ENCODE data around the gene HSPA12B. TPM values are rescaled to one million over a fixed set of nuclear protein-coding genes. Genes with fewer than 3 reads are reported as not detected.

HSPA12B gene
- total RNA-seq, 1 experiment from 2014 or later = 6.3 TPM

DNA sequence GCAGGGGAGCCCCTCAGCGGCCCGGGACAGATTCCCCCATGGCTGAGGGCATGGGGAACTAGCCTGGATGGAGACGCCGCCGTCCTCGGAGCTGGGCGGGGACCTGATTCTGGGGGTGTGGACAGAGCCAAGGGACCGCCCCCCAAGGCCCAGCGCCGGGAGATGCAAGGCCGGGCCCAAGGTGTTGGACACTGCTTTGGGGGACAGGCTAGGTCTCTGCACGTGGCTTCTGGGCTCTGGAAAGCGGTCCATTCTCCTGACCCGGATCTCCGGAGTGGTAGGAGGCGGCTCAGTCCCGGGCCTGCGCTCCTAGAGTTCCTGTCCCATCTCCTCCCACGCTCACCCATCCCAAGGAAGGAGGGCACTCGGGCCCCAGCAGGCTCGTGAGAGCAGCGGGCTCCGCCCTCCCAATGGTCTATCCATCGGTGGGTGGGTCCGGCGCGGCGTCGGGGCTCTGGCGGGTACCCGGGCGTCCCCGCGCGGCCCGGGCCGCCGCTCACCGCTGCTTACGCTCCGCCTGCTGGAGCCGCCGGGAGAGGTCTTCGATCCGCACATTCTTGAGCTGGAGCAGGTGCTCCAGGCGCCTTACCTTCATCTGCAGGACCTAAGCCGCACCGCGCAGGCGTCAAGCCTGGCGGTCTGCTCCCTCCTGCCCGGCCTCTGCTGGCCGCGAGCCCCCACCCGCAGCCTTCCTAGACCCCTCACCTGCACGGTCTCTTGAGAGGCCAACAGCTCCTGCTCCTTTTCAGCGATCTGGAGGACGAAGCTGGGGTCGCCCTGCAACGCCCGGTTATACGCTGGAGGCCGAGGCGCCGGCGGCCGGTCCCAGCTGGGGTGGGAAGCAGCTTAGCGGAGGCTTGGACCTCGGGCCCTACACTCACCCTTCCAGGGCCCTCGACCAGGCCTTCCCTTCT, 45.5 kb downstream of the HSPA12B start (continued):
- TF ChIP-seq SMAD3 (CRISPR knock-in tag; IDR thresholded peaks at IDR 0.05; ENCODE audit: borderline replicate concordance) = no peak
- TF ChIP-seq ZMAT4 (CRISPR knock-in tag; IDR thresholded peaks at IDR 0.05) = no peak
- TF ChIP-seq, protein P1, sequence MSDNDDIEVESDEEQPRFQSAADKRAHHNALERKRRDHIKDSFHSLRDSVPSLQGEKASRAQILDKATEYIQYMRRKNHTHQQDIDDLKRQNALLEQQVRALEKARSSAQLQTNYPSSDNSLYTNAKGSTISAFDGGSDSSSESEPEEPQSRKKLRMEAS (CRISPR knock-in tag; IDR thresholded peaks at IDR 0.05) = peak; percentile 81
- TF ChIP-seq ZNF138 (CRISPR knock-in tag; conservative IDR thresholded peaks at IDR 0.05) = peak; percentile 66; the same call in 1 of the 2 replicates
- no peak; the same call in 1 of the 2 replicates for TF ChIP-seq FOXK1 (CRISPR knock-in tag; IDR thresholded peaks at IDR 0.05)
- TF ChIP-seq, protein P2, sequence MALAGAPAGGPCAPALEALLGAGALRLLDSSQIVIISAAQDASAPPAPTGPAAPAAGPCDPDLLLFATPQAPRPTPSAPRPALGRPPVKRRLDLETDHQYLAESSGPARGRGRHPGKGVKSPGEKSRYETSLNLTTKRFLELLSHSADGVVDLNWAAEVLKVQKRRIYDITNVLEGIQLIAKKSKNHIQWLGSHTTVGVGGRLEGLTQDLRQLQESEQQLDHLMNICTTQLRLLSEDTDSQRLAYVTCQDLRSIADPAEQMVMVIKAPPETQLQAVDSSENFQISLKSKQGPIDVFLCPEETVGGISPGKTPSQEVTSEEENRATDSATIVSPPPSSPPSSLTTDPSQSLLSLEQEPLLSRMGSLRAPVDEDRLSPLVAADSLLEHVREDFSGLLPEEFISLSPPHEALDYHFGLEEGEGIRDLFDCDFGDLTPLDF (CRISPR knock-in tag; IDR thresholded peaks at IDR 0.05) = no peak
- TF ChIP-seq PRDM15 (CRISPR knock-in tag; IDR thresholded peaks at IDR 0.05) = no peak
- TF ChIP-seq ETV6 (CRISPR knock-in tag; IDR thresholded peaks at IDR 0.05) = peak; percentile 45
- TF ChIP-seq, protein P3, sequence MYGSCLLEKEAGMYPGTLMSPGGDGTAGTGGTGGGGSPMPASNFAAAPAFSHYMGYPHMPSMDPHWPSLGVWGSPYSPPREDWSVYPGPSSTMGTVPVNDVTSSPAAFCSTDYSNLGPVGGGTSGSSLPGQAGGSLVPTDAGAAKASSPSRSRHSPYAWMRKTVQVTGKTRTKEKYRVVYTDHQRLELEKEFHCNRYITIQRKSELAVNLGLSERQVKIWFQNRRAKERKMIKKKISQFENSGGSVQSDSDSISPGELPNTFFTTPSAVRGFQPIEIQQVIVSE (CRISPR knock-in tag; IDR thresholded peaks at IDR 0.05; ENCODE audit: borderline replicate concordance) = no peak
- TF ChIP-seq TEAD4 (CRISPR knock-in tag; IDR thresholded peaks at IDR 0.05) = peak; percentile 62; the same call in 1 of the 2 replicates
- TF ChIP-seq E2F4 (CRISPR knock-in tag; IDR thresholded peaks at IDR 0.05; ENCODE audit: borderline replicate concordance, low read depth) = no peak
- TF ChIP-seq, protein P4, sequence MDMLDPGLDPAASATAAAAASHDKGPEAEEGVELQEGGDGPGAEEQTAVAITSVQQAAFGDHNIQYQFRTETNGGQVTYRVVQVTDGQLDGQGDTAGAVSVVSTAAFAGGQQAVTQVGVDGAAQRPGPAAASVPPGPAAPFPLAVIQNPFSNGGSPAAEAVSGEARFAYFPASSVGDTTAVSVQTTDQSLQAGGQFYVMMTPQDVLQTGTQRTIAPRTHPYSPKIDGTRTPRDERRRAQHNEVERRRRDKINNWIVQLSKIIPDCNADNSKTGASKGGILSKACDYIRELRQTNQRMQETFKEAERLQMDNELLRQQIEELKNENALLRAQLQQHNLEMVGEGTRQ (CRISPR knock-in tag; IDR thresholded peaks at IDR 0.05) = peak; percentile 2; the same call in 1 of the 2 replicates
- TF ChIP-seq NFATC4 (CRISPR knock-in tag; IDR thresholded peaks at IDR 0.05) = no peak

GRCh38 chr20:3778976-3779375, 46.5 kb downstream of the HSPA12B start:
- Mint-ChIP-seq H3K27ac (no peak overlapping the region), H3K4me3 (peak overlapping the region; percentile 79), H3K4me1 (peaks cover 36% of the 10 kb centered on the region), H3K27me3 (ENCODE audit: low read depth) (peaks cover 58% of the 10 kb centered on the region), H3K36me3 (no peaks in the 10 kb centered on the region), H3K9me3 (no peaks in the 10 kb centered on the region)
- CTCF ChIA-PET = interaction anchor here (1.1 to 3.3 kb wide), 14 partner anchors 7 to 105 kb away, joined by 3 to 27 read pairs (median 6); partner anchors contain the start of genes ADISSP, AP5S1, CDC25B and CENPB
- no peak for TF ChIP-seq ARID4B (CRISPR knock-in tag; IDR thresholded peaks at IDR 0.05; ENCODE audit: borderline replicate concordance)
- TF ChIP-seq ZMAT4 (CRISPR knock-in tag; IDR thresholded peaks at IDR 0.05) = no peak
- TF ChIP-seq TP53 (CRISPR knock-in tag; IDR thresholded peaks at IDR 0.05) = no peak
- TF ChIP-seq ZBTB21 (CRISPR knock-in tag; IDR thresholded peaks at IDR 0.05; ENCODE audit: borderline replicate concordance) = no peak
- no peak for TF ChIP-seq CBFB (CRISPR knock-in tag; IDR thresholded peaks at IDR 0.05; ENCODE audit: low read depth)
- DNase-seq (ENCODE audit: low spot score) (no peak), ATAC-seq (no peak)
- POLR2A ChIA-PET = interaction anchor here (0.6 to 2.1 kb wide), 2 partner anchors 9 to 11 kb away, joined by 3 to 14 read pairs; partner anchors contain the start of gene ADISSP
